ENCODE results near the gene DDT.
"Not testable (repeated sequence)": the region's sequence is repeated elsewhere in the genome, so short reads cannot be mapped to it uniquely, and the experiment has no call there.

Gene DDT

GRCh38 chr22:23974345-23974744 lies at the start of gene DDT:
Gene DDT, minus strand, starts transcription at chr22:23974441. Its CDS starts 27 bp downstream, at chr22:23974414.
- not testable (repeated sequence) for H3K27me3 Mint-ChIP-seq (ENCODE audit: low read depth); H3K9me3 Mint-ChIP-seq; H3K4me1 Mint-ChIP-seq; H3K27ac Mint-ChIP-seq; H3K4me3 Mint-ChIP-seq
- H3K36me3 Mint-ChIP-seq (ENCODE audit: low read depth), result peaks cover 20% of the 10 kb centered on the region

- Mint-ChIP-seq H3K36me3 (ENCODE audit: low read depth) (peaks cover 46% of the 10 kb centered on the region), H3K9me3 (peaks cover 22% of the 10 kb centered on the region), H3K4me3 (no peak overlapping the region), H3K27me3 (ENCODE audit: low read depth) (no peaks in the 10 kb centered on the region), H3K27ac (no peak overlapping the region), H3K4me1 (peaks cover 5% of the 10 kb centered on the region)
- TF ChIP-seq CTCF (IDR thresholded peaks at IDR 0.05; ENCODE audit: unreplicated experiment in 3 of 3), result no peak
Measured at GRCh38 chr22:24023204-24023789, 49.1 kb upstream of the DDT start.

GRCh38 chr22:24021304-24021703 lies 47.1 kb upstream of the DDT start:
- no peak for TF ChIP-seq CTCF (IDR thresholded peaks at IDR 0.05; ENCODE audit: unreplicated experiment in 3 of 3)
- H3K4me3 Mint-ChIP-seq, result no peak overlapping the region
- peaks cover 51% of the 10 kb centered on the region for H3K36me3 Mint-ChIP-seq (ENCODE audit: low read depth)
- H3K4me1 Mint-ChIP-seq, result no peaks in the 10 kb centered on the region
- H3K9me3 Mint-ChIP-seq, result peaks cover 22% of the 10 kb centered on the region
- H3K27ac Mint-ChIP-seq, result no peak overlapping the region
- no peaks in the 10 kb centered on the region for H3K27me3 Mint-ChIP-seq (ENCODE audit: low read depth)

GRCh38 chr22:24016156-24016555 lies 41.9 kb upstream of the DDT start:
- H3K27ac Mint-ChIP-seq, result no peak overlapping the region
- no peaks in the 10 kb centered on the region for H3K27me3 Mint-ChIP-seq (ENCODE audit: low read depth)
- H3K36me3 Mint-ChIP-seq (ENCODE audit: low read depth), result peaks cover 22% of the 10 kb centered on the region
- H3K9me3 Mint-ChIP-seq, result peaks cover 3% of the 10 kb centered on the region
- no peak for TF ChIP-seq CTCF (IDR thresholded peaks at IDR 0.05; ENCODE audit: unreplicated experiment in 3 of 3)
- peaks cover 10% of the 10 kb centered on the region for H3K4me1 Mint-ChIP-seq
- H3K4me3 Mint-ChIP-seq, result no peak overlapping the region

- Mint-ChIP-seq H3K36me3 (ENCODE audit: low read depth) (peaks cover 8% of the 10 kb centered on the region), H3K27me3 (ENCODE audit: low read depth) (no peaks in the 10 kb centered on the region), H3K9me3 (no peaks in the 10 kb centered on the region), H3K4me3 (peak overlapping the region; percentile 96 to 99 (median 98)), H3K4me1 (peaks cover 10% of the 10 kb centered on the region), H3K27ac (peak overlapping the region; percentile 61 to 95 (median 65))
- TF ChIP-seq CTCF (IDR thresholded peaks at IDR 0.05; ENCODE audit: unreplicated experiment in 3 of 3), result no peak
Measured at GRCh38 chr22:24011735-24012068, 37.5 kb upstream of the DDT start.

GRCh38 chr22:24010018-24010391 lies 35.8 kb upstream of the DDT start:
- Mint-ChIP-seq H3K27me3 (ENCODE audit: low read depth) (no peaks in the 10 kb centered on the region), H3K4me1 (peaks cover 10% of the 10 kb centered on the region)
- no peak for TF ChIP-seq CTCF (IDR thresholded peaks at IDR 0.05; ENCODE audit: unreplicated experiment in 3 of 3)

More at GRCh38 chr22:24010018-24010391, 35.8 kb upstream of the DDT start:
- no peaks in the 10 kb centered on the region for H3K9me3 Mint-ChIP-seq
- no peaks in the 10 kb centered on the region for H3K36me3 Mint-ChIP-seq (ENCODE audit: low read depth)
- H3K27ac Mint-ChIP-seq, result no peak overlapping the region
- peak overlapping the region; percentile 45 to 76 (median 75) for H3K4me3 Mint-ChIP-seq

Measured in nephron (organoid).